ENCODE data around the gene TWIST2.

- TF ChIP-seq CTCF (IDR thresholded peaks at IDR 0.05) = no peak
- no peak for TF ChIP-seq POLR2A (IDR thresholded peaks at IDR 0.05)
Measured at GRCh38 chr2:238811293-238811692, 36.6 kb upstream of the TWIST2 start.
